Measurements from ENCODE around the gene INHBB.

DNA sequence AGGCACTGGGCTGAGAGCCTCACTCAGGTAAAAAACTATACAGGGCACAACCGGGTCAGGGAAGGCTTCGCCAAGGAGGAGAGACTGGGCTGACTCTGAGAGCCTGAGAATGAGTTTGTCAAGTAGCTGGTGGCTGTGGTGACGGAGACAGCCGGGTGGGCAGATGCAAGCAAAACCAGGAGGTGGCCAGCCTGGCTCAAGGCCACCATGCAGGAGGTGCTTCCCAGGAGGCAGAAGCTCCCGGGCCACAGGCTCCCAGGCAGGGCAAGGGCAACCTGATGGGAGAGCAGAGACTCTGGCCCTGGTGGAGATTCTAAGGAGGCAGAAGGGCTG, 2.9 kb upstream of the INHBB start:
- TF ChIP-seq CTCF (IDR thresholded peaks at IDR 0.05), result no peak
- TF ChIP-seq POLR2AphosphoS5 (IDR thresholded peaks at IDR 0.05), result no peak

All from prostate gland (tissue), 2 donors.